Measurements from ENCODE around the gene AIRE. TPM values are rescaled to one million over a fixed set of nuclear protein-coding genes. Genes with fewer than 3 reads are reported as not detected.

AIRE gene
- total RNA-seq, 1 experiment from 2014 or later = 0.09 TPM

GRCh38 chr21:44317241-44317782 is 31.6 kb downstream of the AIRE start:
- H3K27me3 Mint-ChIP-seq (ENCODE audit: low read depth) = no peaks in the 10 kb centered on the region
- ChIA-PET CTCF (no interaction called here), POLR2A (no interaction called here)
- DNase-seq (ENCODE audit: low spot score) (no peak), ATAC-seq (no peak)
- H3K9me3 Mint-ChIP-seq = no peaks in the 10 kb centered on the region
- H3K36me3 Mint-ChIP-seq = peaks cover 3% of the 10 kb centered on the region; the same call in 1 of the 2 replicates
- no peak for TF ChIP-seq ZNF281 (CRISPR knock-in tag; IDR thresholded peaks at IDR 0.05)
- no peak for TF ChIP-seq MXD4 (CRISPR knock-in tag; IDR thresholded peaks at IDR 0.05; ENCODE audit: borderline replicate concordance)
- TF ChIP-seq TEAD4 (CRISPR knock-in tag; IDR thresholded peaks at IDR 0.05) = no peak
- TF ChIP-seq ZNF121 (CRISPR knock-in tag; IDR thresholded peaks at IDR 0.05) = no peak
- no peak for TF ChIP-seq TP53 (CRISPR knock-in tag; IDR thresholded peaks at IDR 0.05)
- no peak for TF ChIP-seq OVOL2 (CRISPR knock-in tag; IDR thresholded peaks at IDR 0.05; ENCODE audit: borderline replicate concordance)
- TF ChIP-seq HMGXB4 (CRISPR knock-in tag; IDR thresholded peaks at IDR 0.05) = no peak
- TF ChIP-seq SMAD4 (CRISPR knock-in tag; IDR thresholded peaks at IDR 0.05) = no peak
- H3K27ac Mint-ChIP-seq = no peak overlapping the region
- H3K4me1 Mint-ChIP-seq = no peaks in the 10 kb centered on the region
- H3K4me3 Mint-ChIP-seq = no peak overlapping the region

GRCh38 chr21:44317871-44318270 is 32.2 kb downstream of the AIRE start:
- H3K4me3 Mint-ChIP-seq = no peak overlapping the region
- no peaks in the 10 kb centered on the region for H3K27me3 Mint-ChIP-seq (ENCODE audit: low read depth)
- no peak for DNase-seq (ENCODE audit: low spot score)
- CTCF ChIA-PET = no interaction called here
- no peaks in the 10 kb centered on the region for H3K4me1 Mint-ChIP-seq
- H3K9me3 Mint-ChIP-seq = no peaks in the 10 kb centered on the region
- POLR2A ChIA-PET = no interaction called here
- peaks cover 3% of the 10 kb centered on the region; the same call in 1 of the 2 replicates for H3K36me3 Mint-ChIP-seq
- ATAC-seq = no peak
- H3K27ac Mint-ChIP-seq = no peak overlapping the region
- TF ChIP-seq EMX1 (CRISPR knock-in tag; IDR thresholded peaks at IDR 0.05) (no peak), IRF2 (CRISPR knock-in tag; IDR thresholded peaks at IDR 0.05; ENCODE audit: borderline replicate concordance, low read depth) (no peak), ZMAT4 (CRISPR knock-in tag; IDR thresholded peaks at IDR 0.05) (no peak), STAT6 (CRISPR knock-in tag; conservative IDR thresholded peaks at IDR 0.05; ENCODE audit: low read depth) (no peak), SP1 (CRISPR knock-in tag; conservative IDR thresholded peaks at IDR 0.05) (no peak), ZBTB21 (CRISPR knock-in tag; IDR thresholded peaks at IDR 0.05; ENCODE audit: borderline replicate concordance) (no peak), E2F1 (CRISPR knock-in tag; IDR thresholded peaks at IDR 0.05) (no peak), OVOL2 (CRISPR knock-in tag; IDR thresholded peaks at IDR 0.05; ENCODE audit: borderline replicate concordance) (no peak), ZBTB43 (CRISPR knock-in tag; IDR thresholded peaks at IDR 0.05) (no peak), NR3C1 (CRISPR knock-in tag; conservative IDR thresholded peaks at IDR 0.05; ENCODE audit: low read depth) (no peak), AR (CRISPR knock-in tag; IDR thresholded peaks at IDR 0.05) (no peak), ZNF121 (CRISPR knock-in tag; IDR thresholded peaks at IDR 0.05) (no peak), ESRRA (CRISPR knock-in tag; IDR thresholded peaks at IDR 0.05; ENCODE audit: borderline replicate concordance) (no peak), TP53 (CRISPR knock-in tag; IDR thresholded peaks at IDR 0.05) (no peak), ZNF423 (CRISPR knock-in tag; IDR thresholded peaks at IDR 0.05) (no peak), HMGXB4 (CRISPR knock-in tag; IDR thresholded peaks at IDR 0.05) (no peak)
